GM21723 (cell line): ENCODE data around the gene ATP5F1E.
"Not testable (repeated sequence)": the region's sequence is repeated elsewhere in the genome, so short reads cannot be mapped to it uniquely, and the experiment has no call there.

Experiments used
- ATAC-seq: cut with Tn5 transposase; IDR thresholded peaks from one replicate; pipeline ENCODE4 v1.9.1; 2021; ENCODE audit warnings: mild to moderate bottlenecking, moderate library complexity; ENCODE audit not compliant: unreplicated experiment

Gene ATP5F1E

DNA sequence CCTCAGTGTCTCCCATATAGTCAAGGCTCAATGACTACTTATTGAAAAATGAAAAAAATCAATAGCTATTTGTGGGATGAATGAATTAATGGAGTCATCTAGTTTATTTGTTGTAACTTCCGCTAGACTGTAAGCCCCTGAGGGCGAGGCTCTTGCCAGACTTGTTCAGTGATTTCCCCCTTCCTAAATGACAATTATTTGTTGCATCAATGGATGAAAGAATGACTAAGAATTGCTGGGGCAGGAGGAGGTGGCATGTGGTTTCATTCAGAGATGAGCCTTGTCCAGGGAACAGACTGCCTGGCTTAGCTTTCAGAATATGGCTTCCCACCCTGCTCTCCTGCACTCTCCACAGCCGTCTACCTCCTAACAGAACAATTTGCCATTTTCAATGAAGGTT lies 11.6 kb upstream of the ATP5F1E start:
- no peak for ATAC-seq

DNA sequence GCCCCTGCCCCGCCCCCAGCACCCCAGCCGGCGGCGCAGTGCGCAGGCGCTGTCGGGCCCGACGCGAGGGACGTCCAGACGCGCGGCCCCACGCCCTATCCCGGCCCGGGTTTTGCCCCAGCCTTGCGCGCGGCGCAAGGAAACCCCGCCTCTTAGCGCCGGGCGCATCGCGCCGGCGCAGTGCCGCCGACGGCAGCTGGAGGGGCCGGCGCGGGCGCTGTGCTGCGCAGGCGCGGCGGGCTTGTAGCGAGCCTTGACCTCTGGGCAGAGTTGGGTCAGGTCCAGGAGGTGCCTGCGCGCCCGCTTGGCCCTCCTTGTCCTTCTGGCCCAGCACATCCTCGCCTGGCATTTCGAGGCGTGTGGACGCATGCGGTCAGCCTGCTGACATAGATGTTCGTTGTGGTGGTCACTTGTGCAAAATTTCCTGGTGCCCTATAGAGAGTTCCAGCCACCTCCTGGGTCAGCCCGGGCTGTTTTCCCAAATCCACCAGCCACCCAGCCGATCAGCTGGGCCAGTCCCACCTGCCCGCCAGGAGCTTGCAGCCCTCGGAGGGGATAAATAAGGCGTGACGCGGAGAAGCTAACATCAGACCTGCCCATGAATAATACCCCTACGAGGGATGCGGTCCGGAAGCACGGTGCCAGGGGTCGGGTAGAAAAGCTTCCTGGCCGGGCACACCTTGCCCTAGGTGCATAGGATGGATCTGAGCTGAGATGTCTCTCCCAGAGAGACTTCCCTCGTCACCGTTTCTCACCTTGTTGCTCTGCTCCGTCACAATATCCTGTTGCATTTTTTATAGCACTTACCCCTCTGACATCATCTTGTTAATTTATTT lies 10.9 kb upstream of the ATP5F1E start:
- ATAC-seq, result peak; percentile 92

DNA sequence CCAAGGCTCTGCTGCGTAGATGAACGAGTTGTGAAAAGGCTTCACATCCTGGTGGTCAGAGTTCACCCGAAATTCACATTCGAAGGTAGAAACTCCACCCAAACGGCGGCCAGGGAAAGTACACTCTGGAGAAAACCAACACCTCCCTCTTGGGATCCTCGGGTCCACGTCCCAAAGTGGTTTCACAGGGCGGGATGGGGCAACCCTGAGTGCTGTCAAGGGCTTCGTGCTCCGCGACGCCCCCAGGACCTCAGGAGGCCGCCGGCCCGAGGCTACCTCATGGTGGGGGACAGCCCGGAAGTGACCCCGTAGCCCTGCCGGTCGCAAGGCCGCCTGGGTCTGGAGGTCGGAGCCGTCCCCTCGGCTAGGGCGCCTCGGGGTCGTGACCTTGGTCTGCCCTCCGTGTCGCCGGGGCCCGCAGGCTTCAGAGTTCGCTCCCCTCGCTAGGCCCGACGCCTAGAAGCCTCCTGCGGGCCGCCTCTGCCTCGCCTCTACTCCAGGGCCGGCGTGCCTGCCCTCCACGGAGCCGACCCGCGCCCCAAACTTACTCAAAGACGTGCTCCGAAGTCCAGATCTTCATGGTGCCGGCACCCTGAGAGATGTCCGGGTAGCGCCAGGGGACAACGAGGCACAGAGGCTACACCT lies 10.1 kb upstream of the ATP5F1E start, which contains the start of gene PRELID3B:
PRELID3B (minus strand) TSS at position 636 of the 645 bp plus-strand sequence; CDS start at position 580, 56 bp downstream.
- peak; percentile 37 for ATAC-seq

DNA sequence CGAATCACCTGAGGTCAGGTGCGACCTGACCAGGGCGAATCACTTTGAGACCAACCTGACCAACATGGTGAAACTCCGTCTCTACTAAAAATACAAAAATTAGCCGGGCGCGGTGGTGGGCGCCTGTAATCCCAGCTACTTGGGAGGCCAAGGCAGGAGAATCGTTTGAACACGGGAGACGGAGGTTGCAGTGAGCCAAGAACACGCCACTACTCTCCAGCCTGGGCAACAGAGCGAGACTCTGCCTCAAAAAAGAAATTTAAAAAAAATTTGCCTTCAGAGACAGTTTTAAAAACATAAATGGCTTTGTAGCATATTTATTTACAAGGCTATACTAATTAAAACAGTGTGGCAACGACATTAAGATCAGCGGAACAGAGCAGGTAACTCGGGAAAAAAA lies 9.4 kb upstream of the ATP5F1E start:
- not testable (repeated sequence) for ATAC-seq

DNA sequence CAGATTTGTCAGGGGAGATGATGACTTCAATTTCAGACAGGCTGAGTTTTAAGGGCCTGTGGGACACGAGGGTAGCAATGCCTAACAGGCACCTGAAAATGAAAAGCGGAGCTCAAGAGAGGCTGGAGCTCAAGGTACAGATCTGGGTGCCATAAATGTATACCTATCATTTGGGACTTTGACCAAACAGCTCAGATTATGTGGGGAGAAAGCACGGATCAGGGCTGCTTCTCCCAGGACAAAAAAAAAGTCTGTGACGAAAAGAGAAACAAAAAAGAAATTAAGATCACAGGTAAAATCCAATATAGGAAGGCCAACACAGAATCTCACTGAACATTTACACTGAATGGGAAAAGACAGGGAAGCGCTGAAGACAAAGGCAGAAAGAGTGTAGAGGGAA lies 8.5 kb upstream of the ATP5F1E start:
- no peak for ATAC-seq

DNA sequence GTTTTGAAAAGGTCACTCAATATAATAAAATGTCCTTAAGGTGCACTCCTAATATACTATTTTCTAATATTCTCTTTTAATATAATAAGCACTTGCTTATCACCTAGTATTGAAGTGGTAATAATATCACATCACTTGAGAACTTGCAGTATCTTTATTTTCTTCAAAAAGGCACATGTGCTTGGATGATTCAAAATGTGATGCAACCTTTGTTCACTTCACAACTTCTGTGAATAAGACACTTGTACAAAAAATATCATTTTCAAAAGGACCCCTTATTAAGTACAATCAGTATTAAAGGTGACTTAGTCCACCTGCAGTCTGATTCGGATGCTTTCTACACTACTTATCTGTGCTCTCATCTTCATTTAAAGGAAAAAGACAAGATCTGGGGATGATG lies 7.1 kb upstream of the ATP5F1E start:
- no peak for ATAC-seq

DNA sequence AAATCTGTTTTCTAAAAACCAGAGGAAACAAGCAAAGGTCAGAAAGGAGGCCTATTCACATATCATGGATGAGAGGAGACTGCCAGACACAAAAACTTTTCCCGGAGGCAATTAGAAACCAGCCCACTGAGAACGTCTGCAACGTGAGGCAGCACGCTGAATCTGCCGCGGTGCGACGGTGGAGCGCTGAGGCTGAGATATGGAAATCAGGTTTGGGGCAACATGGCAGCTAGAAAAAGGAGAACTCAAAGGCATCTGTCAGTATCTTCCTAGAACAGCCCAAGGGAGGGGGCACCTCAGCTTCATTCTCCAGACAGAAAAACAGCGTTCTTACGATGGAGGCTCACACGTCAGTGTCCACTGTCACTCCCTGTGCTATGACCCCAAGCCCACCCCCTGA lies 5.3 kb upstream of the ATP5F1E start:
- no peak for ATAC-seq

DNA sequence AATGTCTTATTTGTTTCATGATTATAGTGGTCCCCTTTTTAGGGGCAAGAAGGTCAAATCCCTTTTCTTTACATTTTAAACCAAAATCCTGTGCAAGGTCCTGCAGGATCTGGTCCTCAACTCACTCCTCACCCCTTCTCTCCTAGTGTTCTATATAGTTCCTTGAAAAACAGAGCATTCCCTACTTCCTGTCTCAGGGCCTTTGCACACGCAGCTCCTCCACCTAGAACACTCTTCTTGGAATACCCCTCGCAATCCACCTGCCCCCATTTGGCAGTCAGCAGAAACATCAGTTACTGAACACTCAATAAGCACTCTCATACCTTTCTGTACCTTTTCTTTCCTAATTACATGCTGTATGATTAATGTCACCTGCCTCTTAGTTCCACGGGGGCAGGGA lies 3.2 kb upstream of the ATP5F1E start:
- ATAC-seq, result no peak

DNA sequence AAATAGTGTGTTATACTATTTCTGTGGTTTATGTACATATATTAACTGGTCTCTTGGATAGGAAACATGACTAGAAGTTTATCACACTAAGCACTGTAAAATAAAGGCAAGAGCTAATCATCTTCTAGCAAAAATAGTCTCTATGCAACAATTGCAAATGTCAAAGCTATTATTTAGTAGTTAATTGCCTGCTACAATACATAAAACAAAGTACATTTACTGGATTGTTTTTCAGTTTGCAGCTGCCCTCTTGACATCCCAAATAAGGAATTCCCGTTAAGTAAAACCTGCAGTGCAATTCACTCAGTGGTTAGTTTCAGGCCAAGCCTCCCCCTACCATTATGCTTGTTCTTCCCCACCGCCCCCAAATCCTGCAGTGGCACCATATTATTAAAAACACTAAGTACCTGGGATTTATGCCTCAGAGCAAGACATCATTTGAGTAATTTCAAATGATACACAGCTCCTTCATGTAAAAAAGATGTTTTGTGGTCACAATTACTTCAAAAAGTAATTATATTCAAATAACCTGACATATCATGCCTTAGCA lies 1.6 kb upstream of the ATP5F1E start:
- no peak for ATAC-seq

DNA sequence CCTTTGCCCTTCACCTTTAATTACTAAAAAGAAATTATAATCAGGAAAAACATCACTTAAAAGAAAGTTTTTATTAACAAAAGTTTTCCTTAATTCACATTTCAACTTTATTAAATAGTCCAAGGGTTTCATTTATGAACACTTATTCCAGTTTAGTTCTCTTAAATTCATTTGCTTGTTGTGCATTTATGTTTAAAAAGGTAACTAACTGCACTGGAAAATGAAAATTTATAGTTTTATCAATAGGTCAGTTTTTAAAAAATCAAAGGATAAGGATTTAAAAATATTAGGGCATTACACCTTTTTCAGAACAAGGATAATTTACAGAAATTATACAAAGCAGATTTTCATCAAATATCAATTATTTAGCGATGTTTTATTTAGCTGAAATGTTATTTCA lies 958 bp upstream of the ATP5F1E start:
- no peak for ATAC-seq

DNA sequence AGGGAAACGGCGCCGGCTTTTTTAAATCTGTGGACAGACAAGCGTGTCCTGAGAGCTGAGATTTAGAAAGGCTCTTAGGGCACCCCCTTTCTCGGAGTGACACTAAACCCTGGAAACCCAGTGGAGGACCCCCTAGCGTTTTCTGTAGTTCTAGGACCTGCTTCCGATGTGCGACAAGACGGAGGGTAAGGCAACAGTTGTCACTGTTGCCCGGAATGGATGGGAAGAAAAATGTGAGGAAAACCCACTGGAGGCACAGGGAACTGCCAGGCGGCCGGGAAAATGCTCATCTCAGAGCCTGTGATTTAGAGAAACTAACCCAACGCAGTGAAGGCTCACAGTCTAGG lies 551 bp upstream of the ATP5F1E start:
- ATAC-seq, result no peak

DNA sequence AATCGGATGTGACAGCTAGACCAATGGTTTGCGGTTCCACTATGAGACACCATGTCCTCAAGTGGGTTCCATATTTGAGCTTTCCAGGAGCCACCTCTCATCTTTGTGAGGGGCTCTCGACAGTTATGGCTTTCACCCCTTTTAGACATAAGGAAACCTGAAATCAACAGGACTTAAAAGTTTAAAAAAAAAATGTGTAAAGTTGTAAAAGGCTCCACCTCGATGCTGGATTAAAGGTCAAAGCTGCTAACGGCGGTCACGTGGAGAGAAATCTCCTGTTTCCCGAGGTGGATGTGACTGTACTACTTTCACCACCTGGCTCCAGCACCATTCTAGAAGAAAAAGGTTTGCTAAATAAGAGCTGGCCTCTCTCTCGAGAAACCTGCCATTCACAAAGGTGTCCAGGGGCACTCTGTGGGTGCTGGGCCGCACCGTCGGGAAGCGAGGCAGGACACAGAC lies 542 bp downstream of the ATP5F1E start:
- ATAC-seq, result no peak

DNA sequence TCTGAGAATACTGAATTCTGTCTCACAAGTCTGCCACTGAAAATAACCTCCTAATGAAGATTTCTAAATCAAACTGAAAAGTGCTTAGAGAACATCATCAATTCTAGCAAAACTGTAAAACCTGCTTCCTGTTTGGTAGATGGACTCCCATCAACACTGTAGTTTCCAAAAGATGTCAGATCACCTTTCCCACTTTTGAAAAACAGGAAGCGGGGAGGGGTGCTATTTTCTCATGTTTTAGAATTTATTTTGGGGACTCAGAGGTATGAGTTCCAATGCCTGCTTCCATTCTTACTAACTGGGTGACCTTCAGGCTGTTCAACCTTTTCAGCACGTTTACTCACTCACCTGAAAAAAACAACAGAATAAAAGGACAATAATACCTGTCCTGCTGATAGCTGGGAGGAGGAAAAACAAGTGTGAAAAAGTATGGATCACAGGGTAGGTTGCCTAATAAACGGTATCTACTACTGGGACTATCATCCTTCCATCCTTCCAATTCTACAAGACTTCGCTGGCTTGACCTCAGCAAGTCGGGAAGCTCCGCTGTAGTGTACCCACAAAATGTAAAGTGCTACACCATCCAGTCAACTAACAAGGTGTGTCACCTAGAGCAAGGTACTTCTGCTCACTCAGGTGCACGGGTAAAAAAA lies 1.1 kb downstream of the ATP5F1E start:
- no peak for ATAC-seq

DNA sequence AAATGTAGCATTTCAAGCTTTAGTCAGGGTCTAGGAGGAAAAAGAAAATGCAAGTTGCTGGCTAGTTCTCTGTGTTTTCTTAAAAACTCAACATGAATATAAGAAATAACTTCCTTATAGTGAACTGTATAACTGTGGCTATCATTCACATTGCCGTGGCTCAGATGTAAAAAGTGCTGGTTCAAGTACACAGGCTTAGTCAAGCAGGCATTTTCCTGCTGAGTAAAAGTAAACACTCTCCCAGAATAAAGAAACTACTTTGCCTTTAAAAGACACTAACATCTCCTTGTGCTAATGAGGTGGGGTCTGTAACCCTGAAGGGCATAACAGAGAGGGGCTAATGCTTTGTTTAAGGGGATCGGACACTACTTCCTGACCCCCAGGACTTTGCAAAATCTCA lies 3.3 kb downstream of the ATP5F1E start:
- ATAC-seq, result no peak

DNA sequence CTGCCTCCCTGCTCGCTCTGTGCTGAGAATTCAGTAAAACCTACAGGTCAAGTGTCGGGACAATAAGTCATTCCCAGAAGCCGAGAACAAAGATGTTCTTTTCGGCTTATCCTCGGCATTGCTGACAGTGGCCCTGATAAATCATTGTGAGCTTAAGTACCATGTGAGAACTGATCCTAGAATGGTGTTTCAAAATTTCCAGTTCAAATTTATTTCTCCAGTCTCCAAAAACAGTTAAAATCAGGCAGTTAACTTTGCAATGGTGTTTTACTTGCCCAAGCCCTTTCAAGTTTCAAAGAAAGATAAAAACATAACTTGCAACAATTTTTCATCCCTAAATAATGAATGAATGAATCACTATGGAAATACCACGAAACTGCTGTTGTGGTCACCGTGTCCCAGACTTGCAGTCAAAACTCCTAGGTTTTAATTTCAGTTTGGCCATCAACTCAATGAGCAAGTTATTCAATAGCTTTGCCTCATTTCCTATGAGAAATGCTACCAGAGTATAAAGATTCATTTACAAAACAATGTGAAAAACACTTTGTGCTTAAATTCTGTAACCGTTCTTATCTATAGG lies 4.3 kb downstream of the ATP5F1E start:
- no peak for ATAC-seq

DNA sequence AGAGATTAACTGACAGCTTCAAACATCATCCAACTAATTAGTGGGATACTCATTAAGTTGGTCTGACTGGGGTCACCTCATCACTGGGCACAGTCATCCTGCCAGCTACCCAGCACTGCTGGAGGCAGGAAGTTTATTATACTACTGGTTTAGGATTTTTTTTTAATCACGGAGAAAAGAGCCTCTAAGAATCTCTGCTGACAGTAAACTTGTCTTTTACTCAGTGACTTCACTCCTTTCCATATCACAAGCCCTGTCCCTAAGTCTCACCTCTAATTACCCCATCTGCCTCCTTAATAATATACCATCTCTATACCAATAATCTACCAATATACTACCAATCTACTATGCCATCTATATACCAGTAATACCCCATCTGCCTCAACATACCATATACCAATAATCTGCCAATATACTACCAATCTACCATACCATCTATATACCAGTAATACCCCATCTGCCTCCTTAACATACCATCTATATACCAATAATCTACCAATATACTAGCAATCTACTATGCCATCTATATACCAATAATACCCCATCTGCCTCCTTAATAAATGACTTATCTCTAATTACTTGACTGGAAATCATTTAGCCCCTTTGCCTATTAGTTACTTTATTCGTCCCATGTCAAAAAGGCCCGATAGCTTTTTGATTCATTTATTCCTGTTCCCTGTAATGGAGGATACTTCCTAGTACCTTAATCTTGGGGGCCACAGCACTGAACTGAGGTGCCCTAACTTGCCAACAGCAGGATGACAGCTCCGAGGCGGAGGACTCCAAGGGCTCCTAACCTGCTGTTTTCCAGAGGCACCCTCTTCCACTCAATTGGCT lies 5.0 kb downstream of the ATP5F1E start:
- no peak for ATAC-seq

DNA sequence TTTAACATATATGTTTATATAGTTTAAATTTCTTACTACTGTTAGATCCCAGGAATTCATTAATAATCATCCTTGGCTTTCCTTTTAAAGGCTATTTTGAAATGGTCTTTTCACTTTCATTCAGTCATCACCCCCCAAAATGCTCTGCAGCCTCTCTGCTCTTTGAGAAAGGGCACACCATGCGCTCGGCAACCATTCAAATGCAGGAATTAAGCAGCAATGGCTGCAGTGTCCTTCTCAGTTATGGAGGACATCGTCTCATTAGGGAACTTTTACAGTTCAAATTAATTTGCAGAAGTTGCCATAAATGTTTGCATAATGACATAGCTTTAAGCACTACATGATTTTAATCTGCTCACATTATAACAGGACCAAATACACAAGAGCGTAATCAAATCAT lies 6.6 kb downstream of the ATP5F1E start:
- ATAC-seq, result no peak

DNA sequence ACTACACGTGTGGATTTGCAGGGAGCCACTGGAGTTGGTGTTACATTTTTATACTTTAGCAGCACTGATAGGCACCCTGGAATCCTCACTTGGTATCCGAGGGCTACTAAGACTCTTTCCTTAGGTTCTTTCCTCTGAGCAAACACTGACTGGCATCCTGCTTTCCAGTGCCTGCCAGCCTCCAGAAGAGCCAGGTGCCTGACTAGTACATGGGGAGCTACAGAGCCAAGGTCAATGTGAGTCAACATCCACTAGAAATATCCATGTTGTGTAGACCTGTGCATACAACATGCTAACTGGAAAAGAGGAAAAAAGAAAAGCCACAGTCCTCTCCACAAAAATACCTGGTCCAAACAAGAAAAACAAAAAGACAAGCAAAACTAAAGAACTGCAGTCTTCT lies 7.0 kb downstream of the ATP5F1E start:
- ATAC-seq, result no peak

DNA sequence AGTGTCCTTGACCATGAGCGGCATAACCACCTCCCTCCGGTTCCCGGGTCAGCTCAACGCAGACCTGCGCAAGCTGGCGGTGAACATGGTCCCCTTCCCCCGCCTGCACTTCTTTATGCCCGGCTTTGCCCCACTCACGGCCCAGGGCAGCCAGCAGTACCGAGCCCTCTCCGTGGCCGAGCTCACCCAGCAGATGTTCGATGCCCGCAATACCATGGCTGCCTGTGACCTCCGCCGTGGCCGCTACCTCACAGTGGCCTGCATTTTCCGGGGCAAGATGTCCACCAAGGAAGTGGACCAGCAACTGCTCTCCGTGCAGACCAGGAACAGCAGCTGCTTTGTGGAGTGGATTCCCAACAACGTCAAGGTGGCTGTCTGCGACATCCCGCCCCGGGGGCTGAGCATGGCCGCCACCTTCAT lies 8.0 kb downstream of the ATP5F1E start:
- no peak for ATAC-seq

DNA sequence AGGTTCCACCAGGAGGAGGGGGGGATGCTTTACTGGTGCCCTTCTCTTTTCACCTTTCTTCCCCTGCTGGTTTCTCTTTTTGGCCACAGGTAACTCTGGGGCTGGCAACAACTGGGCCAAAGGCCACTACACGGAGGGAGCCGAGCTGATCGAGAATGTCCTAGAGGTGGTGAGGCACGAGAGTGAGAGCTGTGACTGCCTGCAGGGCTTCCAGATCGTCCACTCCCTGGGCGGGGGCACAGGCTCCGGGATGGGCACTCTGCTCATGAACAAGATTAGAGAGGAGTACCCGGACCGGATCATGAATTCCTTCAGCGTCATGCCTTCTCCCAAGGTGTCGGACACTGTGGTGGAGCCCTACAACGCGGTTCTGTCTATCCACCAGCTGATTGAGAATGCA lies 8.5 kb downstream of the ATP5F1E start:
- ATAC-seq, result no peak
